GM12891 (cell line): Measurements from ENCODE around the gene DTD1. TPM values are rescaled to one million over a fixed set of nuclear protein-coding genes. Genes with fewer than 3 reads are reported as not detected.

Experiments used
- DNase-seq: peaks from one replicate; pipeline ENCODE4 v3.0.0; 2011; ENCODE audit warnings: low spot score; ENCODE audit not compliant: insufficient read length
- FAIRE-seq: peaks from 2 replicates; lab custom pipeline; 2011; peaks lifted over from hg19 to GRCh38; lab: Jason Lieb, UNC
- PAX5 ChIP-seq: IDR thresholded peaks from 2 replicates; pipeline ENCODE4 v1.6.1; 2011; ENCODE audit warnings: low read length, moderate library complexity, mild to moderate bottlenecking; ENCODE audit not compliant: insufficient read depth, severe bottlenecking
- POLR2A ChIP-seq: IDR thresholded peaks from 2 replicates; pipeline ENCODE4 v1.6.1; 2011; ENCODE audit warnings: low read depth, low read length, control low read depth
- POLR2AphosphoS5 ChIP-seq: IDR thresholded peaks from 2 replicates; pipeline ENCODE4 v1.6.1; 2011; ENCODE audit warnings: low read depth, low read length, control low read depth
- POU2F2 ChIP-seq: IDR thresholded peaks from 2 replicates; pipeline ENCODE4 v1.6.1; 2011; ENCODE audit warnings: low read depth, mild to moderate bottlenecking, control low read depth, low read length, moderate library complexity
- SPI1 ChIP-seq: IDR thresholded peaks from 2 replicates; pipeline ENCODE4 v1.6.1; 2011; ENCODE audit warnings: low read depth, low read length, control low read depth
- TAF1 ChIP-seq: IDR thresholded peaks from 2 replicates; pipeline ENCODE4 v1.6.1; 2011; ENCODE audit warnings: low read depth, low read length, control low read depth
- polyA plus RNA-seq: library from polyadenylated mRNA; unstranded; fragments of >200 nt; gene quantifications from one replicate; pipeline ENCODE4 v1.2.1, GENCODE V29; 2012; ENCODE audit warnings: low read depth, missing spikeins, inconsistent platforms; ENCODE audit not compliant: missing spikeins

The DTD1 gene, protein sequence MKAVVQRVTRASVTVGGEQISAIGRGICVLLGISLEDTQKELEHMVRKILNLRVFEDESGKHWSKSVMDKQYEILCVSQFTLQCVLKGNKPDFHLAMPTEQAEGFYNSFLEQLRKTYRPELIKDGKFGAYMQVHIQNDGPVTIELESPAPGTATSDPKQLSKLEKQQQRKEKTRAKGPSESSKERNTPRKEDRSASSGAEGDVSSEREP
- 39.0 TPM for polyA plus RNA-seq

DNA sequence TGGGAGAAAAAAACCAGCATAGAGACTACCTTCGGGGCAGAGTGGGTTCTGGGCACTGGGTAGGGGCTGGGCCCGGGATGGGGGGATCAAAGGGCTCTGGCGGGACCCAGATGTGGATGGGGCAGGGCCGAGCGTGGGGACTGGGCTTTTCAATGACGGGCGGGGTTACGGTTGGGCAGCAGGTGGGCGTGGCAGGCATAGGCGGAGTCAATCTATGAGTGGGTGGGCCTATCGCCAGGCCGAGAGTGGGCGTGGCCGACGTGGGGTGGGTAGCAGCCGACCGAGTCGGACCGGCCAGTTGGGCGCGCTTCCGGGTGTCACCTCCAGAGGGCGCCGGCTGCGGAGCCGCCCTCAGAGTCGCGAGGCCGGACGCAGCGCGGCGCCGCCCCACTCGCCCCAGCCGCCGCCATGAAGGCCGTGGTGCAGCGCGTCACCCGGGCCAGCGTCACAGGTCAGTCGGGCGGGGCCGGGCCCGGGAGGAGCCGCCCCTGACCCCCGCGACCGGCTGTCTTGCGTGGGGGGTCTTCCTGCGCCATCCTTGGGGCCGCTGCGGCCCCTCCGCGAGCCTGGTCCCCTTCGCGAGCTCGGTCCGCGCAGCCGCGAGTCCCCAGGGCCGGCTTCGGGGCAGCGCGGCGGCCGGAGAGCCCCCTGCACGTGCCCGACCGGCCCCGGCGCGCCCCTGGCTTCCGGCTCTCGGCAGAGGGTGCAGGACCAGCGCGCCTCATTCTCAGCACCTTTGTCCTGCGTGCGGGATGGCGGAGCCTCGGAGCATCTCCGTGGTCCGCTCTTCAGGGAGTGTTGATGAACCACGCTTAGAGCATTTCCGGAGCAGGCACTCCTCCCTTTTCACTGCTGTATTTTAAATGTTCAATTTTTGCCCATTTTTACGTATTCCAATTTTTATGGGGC lies at the start of gene DTD1:
Gene DTD1, plus strand, starts transcription at position 390 of the 909 bp plus-strand sequence. Its CDS starts 19 bp downstream, at position 409.
- peak; percentile 52; the same call in 1 of the 2 replicates for TF ChIP-seq POLR2AphosphoS5
- TF ChIP-seq TAF1: 0 out of 2 replicates have a peak, but pooled peaks have one; percentile 10
- peak; percentile 58 for TF ChIP-seq POLR2A
- TF ChIP-seq POU2F2: no peak; the same call in 1 of the 2 replicates
- peak; percentile 99 for FAIRE-seq

GRCh38 chr20:18541741-18542140 lies 46.1 kb upstream of the DTD1 start:
- no peak for TF ChIP-seq TAF1
- no peak for TF ChIP-seq PAX5
- no peak for TF ChIP-seq POU2F2
- no peak for TF ChIP-seq SPI1
- no peak for TF ChIP-seq POLR2AphosphoS5
- TF ChIP-seq POLR2A: no peak

More for the DNA sequence above, at the start of gene DTD1:
- DNase-seq: peak; percentile 79

GRCh38 chr20:18543216-18543615 lies 44.6 kb upstream of the DTD1 start:
- DNase-seq (no peak), FAIRE-seq (no peak)
- no peak for TF ChIP-seq POLR2AphosphoS5

More at GRCh38 chr20:18541741-18542140, 46.1 kb upstream of the DTD1 start:
- no peak for DNase-seq
- FAIRE-seq: no peak

DNA sequence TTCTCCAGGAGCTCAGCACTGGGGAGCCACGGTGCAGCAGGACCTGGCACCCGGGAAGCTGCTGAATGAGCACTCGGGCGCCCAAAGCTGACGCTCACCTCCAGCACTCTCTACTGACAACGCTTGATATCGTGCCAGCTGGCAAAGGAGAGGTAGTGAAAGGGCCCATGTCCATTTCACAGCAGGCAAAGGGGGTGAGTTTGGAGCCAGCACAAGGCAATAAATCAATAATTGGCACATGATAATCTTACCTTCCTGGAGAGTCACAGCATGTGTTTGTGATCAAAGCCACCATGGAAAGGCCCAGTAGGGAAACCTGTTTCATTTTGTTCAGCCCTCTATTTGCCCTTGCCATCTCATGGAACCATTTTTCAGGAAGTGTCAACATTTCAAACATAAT lies 43.9 kb upstream of the DTD1 start:
- FAIRE-seq (no peak), DNase-seq (no peak)
- TF ChIP-seq POLR2AphosphoS5 (no peak), PAX5 (no peak), TAF1 (no peak), POU2F2 (no peak), SPI1 (no peak)

DNA sequence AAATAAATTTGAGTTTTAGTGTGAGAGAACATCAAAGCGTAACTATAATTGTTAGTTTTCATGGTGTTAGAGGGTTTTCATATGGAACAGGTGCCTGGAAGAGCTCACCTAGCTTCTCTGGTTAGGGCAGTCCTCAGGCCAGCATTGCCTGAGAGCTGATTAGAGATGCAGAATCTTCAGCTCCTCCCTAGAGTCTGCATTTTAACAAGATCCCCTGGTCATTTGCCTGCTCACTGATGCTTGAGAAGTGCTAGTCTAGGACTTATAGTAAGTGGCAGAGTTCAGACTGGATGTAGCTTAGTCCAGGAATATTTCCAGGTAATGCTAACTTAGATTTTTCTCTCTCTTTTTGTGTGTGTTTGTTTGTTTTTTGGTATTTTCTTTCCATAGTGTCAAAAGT lies 42.3 kb upstream of the DTD1 start:
- no peak for FAIRE-seq
- TF ChIP-seq SPI1 (no peak), POU2F2 (no peak), TAF1 (no peak), POLR2AphosphoS5 (no peak), POLR2A (no peak), PAX5 (no peak)

DNA sequence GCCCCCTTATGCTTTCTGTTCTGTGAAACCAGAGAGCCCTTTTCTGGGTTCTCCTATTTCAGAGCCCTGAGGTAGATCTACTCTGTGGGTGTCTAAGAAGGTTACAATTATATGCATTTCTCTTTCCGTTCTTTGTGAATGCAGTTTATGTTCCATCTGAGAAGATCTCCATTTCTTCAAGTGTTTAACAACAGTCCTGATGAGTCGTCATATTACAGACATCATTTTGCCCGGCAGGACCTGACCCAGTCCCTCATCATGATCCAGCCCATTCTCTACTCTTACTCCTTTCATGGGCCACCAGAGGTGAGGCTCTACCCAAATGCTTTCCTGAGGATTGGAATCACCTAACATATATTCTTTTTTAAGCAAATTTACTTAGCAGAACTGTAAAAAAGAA lies 39.4 kb upstream of the DTD1 start:
- TF ChIP-seq PAX5 (no peak), TAF1 (no peak), POU2F2 (no peak), POLR2A (no peak), POLR2AphosphoS5 (no peak), SPI1 (no peak)
- FAIRE-seq: no peak
- DNase-seq: no peak

More for the DNA sequence above, 42.3 kb upstream of the DTD1 start:
- DNase-seq: no peak

- DNase-seq: no peak
- TF ChIP-seq POLR2AphosphoS5 (no peak), TAF1 (no peak), SPI1 (no peak)
- FAIRE-seq: no peak
Measured at GRCh38 chr20:18553746-18554145, 34.1 kb upstream of the DTD1 start.

DNA sequence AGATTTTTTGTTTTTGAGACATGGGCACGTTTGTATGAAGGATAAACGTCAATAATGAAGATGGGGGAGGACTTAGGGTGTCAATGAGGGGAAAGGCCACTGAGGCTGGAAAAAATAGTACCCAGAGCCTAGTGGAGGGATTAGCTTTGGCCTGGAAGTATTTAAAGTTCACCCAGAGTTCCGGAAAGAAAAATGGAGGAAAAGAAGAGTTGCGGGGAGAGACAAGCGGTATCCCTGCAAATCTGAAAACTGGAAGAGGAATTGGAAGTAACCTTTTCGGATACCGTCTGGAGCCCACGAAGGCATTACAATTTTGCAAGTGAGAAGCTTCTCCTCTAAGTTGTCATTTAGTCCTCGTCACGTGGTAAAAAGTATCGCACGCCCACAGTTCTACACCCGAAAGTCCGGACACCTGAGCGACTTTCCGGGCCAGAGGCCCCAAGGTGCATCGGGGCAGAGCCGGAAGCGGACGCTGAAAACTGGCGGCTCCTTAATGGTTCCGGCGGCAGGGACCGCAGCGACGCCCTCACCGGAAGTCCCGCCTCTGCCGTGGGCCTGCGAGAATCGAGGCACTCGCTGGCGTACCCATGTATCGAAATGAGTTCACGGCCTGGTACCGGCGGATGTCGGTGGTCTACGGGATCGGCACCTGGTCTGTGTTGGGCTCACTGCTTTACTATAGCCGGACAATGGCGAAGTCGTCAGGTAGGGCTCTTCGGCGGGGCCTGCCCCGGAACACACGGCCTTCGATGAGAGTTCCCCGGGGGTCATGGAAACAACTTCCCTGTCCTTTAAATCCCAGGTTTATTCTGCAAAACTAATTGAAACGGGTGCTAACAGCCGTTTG lies 20.7 kb upstream of the DTD1 start, which contains the start of gene SMIM26:
Gene SMIM26, plus strand, starts transcription at position 541 of the 847 bp plus-strand sequence. Its CDS starts 47 bp downstream, at position 588.
- no peak for TF ChIP-seq PAX5
- peak; percentile 85 for TF ChIP-seq TAF1
- peak; percentile 79 for TF ChIP-seq POU2F2
- TF ChIP-seq POLR2AphosphoS5: peak; percentile 91
- TF ChIP-seq POLR2A: peak; percentile 91
- TF ChIP-seq SPI1: no peak
- peak; percentile 94 for FAIRE-seq

DNA sequence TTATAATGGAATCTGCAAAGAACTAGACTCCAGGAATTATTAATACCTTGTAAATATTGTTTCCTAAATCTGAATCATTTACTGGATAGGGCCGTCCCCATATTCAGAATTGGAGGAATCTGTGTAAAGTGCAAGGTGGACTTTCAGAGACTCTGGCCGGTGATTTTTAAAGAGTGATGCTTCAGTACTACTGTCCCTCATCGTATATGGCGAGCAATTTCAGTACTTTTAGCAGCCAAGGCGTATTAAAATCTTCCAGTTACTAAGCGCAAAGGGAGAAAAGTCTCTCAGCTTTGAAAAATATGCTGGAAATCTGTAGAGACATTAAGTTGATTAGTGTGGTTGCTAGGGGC lies 20.1 kb upstream of the DTD1 start:
- no peak for DNase-seq
- no peak for FAIRE-seq
- TF ChIP-seq POU2F2 (no peak), POLR2AphosphoS5 (no peak), PAX5 (no peak), TAF1 (no peak), SPI1 (no peak)

More for the DNA sequence above, 20.7 kb upstream of the DTD1 start, which contains the start of gene SMIM26:
- DNase-seq: peak; percentile 83
